ENCODE measurements around the gene PROX2.
A peak's percentile ranks its signal among the peaks of the same experiment; 100 is the strongest.

The PROX2 gene

DNA sequence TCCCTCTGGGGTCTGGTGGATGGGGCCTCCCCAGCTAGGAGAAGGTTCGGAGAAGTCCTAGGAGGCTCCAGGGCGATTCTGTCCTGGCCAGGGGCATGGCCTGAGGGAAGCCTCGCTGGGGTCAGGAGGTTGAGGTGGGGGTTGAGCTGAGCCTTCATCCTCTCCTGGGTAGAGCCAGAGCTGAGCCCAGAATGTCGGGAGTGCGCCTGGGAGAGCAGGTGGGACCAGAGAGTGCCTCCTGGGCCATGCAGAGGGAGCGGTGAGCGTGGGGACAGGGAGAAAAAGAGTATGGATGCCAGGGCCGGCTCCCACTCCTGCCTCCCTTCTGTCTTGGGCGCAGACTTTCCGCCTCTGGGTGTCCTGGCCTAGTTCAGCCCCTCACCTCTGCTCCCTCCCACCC lies 34.0 kb upstream of the PROX2 start:
- no peak for DNase-seq (ENCODE audit: low read depth, low spot score)

DNA sequence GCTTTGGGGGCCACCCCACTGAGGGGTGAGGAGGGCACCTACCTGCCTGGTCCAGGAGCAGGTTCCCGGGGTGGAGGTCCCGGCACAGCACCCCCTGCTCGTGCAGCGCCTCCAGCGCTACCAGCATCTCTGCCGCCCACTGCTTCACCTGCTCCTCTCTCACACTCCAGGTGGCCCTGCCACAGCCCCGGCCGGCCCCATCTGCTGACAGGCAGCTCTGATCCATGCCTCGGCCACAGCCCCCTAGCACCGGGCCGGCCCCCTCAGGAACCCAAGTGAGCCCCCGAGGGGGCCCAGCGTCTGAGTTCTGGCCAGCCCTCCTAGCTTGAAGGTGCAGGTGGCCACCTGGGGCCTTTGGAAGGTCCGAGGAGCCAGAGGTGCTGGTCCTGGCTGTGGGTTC lies 33.6 kb upstream of the PROX2 start:
- DNase-seq (ENCODE audit: low read depth, low spot score) = no peak

DNA sequence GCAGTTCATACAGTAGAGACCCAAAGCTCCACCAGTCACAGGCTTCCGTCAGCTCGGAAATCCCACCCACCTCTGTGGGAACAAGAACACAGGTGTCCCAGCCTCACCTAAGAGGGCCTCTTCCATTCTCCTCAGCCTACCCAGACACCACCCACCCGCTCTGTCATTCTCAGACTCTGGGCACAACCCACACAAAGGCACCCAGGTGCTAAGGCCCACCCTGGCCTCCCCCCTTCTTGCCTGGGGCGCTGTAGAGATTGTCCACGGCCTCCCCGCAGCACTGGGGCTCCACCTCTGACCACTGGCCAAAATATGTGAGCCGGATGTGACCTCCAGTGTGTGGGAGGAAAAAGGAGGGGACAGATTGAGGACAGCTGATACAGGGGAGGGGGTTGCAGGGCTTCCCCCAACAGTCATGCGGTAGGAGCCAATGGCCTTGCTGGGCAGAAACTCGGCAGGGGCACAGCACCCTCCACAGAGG lies 33.0 kb upstream of the PROX2 start:
- DNase-seq (ENCODE audit: low read depth, low spot score) = no peak

DNA sequence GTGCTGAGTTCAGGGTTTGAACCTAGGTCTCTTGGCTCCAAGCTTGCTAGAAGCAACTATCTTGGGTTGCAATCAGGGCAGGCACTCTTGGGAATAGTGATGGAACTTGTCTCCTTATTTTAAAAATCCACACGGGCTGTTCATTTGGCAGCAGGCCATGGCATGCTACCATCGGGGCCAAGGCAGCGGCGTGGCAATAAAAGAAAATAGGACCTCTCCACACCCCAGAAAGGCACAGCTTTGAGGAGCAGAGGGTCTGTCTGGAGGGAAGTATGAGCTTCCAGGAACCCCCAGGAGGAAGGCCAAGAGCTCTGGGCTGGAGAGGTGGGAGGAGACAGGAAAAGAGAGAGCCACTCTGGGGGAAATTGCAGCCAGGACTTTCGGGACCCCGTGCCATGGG lies 31.8 kb upstream of the PROX2 start:
- no peak for DNase-seq (ENCODE audit: low read depth, low spot score)

DNA sequence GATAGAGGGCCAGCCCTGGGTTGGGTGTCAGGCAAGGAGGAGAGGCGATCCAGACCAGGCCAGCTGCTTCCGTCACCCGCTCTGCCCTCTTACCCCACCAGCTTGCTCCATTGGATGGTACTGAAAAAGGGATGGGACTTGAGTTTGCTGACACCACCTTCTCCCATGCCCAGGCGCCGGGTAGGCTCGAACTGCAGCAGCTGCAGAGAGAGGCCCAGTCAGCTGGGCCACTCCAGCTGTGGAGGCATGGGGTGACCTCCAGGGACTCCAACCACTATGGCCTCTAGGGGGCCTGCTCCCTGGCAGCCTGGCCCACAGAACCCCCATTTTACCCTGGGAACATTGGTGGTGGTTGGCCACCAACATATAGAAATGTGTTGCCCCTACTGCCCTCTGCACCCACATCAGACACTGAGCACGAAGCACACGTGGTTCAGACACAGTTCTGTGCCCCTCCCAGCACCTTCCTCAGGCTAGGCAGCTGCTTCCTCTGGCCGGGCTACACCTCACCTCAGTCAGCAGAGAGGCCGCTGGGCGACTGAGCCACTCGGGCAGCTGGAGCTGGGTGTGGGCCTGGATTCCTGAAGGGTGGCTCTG lies 31.1 kb upstream of the PROX2 start:
- DNase-seq (ENCODE audit: low read depth, low spot score) = no peak

DNA sequence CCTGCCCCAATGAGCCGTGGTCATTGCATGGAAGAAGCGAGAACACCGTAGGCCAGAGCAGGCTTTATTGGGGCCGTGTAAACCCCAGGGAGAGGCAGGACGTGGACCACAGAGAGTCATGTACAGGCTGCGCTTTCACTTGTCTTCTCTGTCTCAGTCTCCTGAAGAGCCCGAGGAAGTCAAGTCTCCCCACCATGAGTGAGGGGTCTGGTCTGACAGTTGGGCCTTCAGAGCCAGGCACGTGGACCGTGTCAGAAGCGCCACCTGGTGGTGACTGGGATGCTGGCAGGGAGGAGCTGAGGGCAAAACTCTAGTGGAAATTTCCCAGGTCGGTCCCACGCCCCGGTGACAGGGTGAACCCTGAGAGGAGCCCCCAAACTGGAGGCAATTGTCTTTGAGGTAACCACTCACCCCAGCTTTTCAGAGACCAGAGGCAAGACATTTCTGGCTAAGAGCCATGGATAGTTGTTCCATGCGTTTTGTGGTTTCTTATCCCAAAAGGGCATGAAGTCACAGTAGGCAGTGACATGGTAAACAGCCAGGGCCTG lies 29.7 kb upstream of the PROX2 start:
- no peak for DNase-seq (ENCODE audit: low read depth, low spot score)

DNA sequence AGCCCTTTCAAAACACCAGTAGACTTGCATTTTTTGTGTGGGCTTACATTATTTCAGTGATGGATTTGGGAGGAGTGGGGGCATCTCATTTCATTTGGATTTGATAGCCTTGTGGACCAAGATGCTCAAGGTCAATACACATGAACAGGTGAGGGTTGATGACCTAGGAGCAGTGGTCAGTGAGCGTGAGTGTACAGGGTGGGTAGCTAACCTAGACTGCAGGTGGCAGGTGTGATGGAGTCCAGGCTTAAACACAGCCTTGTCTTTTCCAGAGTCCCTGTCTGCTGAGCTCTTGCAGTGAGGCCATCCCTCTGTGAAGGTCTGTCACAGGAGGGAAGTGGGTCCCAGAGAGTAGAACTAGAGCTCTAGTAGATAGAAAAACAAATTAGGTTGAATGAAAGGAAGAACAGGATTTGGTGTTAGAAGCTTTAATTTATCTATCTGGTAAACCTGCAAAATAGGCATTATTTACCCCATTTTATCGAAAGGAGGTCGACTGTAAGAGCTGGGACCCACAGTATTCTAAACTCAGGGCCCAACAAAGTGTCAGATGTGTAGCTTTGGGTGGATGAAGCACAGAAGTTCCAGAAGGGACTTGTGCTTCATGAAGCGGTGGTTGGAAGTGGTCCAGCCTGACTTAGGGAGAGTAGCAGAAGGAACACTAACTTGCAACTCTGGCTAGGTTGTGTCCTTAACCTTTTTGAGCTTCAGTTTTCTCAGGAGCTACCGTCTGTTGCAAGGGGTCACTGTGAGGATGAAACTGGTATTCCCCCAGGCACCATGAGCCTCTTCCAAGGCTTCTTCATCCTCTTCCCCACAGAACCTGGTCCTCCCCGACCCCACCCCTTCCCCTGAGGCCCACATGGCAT lies 28.9 kb upstream of the PROX2 start:
- no peak for DNase-seq (ENCODE audit: low read depth, low spot score)

DNA sequence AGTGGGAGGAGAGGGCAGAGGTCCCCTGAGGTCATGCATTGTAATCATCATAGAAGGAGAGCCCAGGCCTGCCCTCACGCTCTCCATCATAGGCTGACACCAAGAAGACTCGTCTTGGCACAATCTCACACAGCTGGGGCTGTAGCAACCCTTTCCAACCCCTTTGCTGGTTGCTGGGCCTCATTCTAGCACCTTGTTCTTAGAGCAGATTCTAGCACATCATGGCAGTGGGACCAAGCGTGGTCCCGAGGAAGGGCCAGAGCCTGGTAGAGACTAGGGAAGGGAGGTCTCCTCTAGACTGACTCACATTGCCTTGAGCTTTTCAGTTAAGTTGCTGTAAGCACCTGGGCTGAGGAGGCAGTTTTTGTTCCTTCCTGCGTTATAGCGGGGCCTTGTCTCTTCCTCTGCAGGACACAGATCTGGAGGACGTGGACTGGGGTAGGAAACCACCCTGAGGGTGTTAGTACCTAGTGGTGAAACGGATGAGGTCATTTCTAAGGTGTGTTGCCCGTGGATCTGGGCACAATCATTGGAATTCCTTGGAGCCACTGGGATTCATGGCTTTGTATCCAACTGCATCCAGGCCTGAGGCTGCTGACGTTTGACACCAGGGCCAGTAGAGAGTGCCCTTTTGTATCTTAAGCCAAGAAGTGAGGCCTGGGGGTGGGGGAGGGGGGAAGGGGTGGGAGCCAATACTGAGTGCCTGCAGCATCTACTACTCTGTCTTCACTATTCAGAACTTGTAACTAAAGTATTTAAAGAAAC lies 27.2 kb upstream of the PROX2 start:
- DNase-seq (ENCODE audit: low read depth, low spot score) = no peak

DNA sequence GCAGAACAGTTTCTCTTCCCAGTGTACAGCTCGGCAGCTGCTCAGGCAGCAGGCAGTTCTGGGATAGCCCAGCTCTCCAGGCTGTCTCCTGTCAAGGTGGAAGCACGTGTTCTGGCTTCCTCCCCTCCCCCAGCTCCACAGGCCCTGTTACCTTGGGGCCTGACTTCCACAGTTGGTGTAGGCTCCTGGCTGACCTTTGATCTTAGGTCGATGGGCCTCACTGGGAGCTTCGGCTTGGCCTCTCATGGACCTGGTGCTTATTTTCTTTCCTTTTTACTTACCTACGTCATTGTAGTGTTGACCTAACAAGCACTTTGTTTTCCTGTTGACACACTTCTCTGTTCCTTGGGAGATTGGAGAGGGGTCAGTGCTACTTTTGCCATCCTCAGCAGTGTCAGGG lies 22.7 kb upstream of the PROX2 start:
- DNase-seq (ENCODE audit: low read depth, low spot score) = no peak

DNA sequence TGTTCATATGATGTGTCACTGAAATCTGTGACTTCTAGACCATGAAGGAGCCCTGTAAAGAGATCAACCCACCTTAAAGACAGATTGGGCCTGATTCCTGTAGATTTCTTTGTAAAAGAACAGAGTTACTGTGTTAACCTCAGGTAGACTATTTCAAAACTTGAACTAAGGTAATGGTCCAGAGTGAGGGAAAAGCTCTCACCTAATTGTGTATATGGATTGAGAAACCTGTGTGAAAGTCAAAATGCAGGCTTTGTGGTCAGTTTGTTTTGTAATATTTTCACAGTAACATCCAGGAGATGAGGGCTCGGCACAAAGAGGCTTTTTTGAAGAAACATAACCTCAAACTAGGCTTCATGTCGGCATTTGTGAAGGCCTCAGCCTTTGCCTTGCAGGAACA lies 22.1 kb upstream of the PROX2 start:
- DNase-seq (ENCODE audit: low read depth, low spot score) = no peak

DNA sequence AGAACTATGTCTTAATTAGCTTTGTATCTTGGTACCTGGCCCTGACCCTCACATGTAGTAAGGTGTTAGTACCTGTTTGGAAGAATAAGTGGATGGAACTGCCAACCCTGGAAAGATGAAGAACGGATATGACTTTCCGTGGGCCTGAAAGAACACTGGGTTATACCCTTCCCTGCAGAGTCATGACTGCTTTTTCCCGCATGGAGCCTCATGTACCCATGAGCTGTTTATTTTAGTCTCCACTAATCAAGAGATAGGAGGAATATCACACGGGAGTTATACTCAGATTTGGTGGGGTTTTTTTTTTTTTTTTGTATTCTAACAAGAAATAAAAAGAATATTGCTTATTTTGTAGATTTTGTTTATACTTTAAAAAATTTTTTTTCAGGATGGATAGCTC lies 21.7 kb upstream of the PROX2 start:
- no peak for DNase-seq (ENCODE audit: low read depth, low spot score)

DNA sequence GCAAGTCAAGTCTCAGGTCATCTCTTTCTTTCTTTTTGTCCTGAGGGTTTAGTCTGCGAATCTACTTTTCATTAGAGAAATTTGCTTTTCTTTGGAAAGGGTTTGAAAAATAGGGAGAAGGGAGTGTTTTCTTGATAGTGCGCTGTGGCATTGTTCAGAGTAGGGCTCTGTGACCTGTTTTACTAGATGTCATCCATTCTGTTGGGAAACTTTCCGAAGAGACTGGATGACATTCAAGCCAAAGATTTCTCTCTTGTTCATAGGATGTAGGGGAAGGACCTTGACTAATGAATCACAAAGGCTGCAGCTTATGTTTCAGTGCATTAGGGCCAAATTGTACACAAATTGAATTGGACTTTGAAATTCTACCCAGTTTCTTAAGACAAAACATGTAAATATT lies 20.5 kb upstream of the PROX2 start:
- no peak for DNase-seq (ENCODE audit: low read depth, low spot score)

DNA sequence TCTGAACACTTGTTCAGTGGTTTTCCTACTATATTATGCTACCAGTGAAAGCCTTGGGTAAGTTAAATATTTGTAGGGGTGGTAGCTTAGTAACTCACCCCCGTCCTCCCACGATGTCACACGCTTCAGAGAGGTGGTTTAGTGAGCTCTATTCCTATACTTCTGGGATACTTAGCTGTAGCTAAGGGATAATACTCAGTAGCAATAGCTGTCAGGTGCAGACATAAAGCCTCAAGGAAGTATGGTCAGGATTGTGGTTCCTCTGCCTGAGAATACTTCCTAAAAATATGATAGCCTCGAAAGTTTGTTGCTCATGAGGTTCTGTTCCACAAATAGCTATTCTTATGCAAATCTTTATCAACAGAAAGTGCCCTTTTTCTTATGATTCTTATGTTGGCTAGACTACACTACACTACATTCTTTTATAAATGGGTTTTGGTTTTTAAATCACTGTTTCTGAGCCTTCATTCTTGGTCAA lies 17.7 kb upstream of the PROX2 start:
- no peak for DNase-seq (ENCODE audit: low read depth, low spot score)

DNA sequence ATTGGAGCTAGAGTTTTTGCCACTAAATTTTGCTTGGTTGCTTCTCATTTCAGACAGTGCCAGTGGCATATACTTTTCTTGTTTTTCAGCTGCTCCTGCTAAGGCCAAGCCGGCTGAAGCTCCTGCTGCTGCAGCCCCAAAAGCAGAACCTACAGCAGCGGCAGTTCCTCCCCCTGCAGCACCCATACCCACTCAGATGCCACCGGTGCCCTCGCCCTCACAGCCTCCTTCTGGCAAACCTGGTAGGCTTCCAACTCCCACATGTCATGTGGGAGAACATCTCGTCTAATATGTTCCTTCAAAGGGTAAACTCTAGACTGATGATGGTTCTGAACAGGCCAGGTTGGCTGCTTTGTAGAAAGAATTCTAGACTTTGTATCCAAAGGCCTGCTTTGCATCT lies 16.8 kb upstream of the PROX2 start:
- DNase-seq (ENCODE audit: low read depth, low spot score) = no peak

DNA sequence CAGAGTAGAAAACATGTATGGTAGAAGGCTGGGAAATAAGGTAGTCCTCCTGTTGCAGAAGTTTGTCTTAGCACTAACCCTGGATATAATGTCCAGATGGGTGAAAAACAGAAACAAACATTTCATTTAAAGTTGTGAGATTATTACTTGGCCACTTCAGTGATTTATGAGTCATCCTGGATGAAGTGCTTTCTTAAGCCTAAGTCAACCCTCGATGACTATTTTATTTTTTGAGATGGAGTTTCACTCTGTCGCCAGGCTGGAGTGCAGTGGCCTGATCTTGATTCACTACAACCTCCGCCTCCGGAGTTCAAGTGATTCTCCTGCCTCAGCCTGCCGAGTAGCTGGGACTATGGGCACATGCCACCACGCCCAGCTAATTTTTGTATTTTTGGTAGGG lies 15.9 kb upstream of the PROX2 start:
- DNase-seq (ENCODE audit: low read depth, low spot score) = no peak

DNA sequence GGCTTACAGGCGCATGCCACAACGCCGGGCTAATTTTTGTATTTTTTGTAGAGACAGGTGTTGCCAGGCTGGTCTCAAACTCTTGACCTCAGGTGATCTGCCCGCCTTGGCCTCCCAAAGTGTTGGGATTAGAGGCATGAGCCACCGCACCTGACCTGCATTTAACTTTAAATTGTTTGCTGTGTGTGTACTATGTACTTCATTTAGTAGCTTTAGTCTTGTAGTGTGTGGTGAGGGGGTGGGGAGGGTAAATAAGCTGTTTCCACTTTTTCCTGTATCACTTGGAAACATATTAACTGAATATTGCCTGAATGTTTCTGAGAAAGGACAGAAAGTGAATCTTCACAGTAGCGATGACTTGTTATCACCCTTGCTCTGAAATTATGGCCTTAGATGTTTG lies 14.3 kb upstream of the PROX2 start:
- no peak for DNase-seq (ENCODE audit: low read depth, low spot score)

DNA sequence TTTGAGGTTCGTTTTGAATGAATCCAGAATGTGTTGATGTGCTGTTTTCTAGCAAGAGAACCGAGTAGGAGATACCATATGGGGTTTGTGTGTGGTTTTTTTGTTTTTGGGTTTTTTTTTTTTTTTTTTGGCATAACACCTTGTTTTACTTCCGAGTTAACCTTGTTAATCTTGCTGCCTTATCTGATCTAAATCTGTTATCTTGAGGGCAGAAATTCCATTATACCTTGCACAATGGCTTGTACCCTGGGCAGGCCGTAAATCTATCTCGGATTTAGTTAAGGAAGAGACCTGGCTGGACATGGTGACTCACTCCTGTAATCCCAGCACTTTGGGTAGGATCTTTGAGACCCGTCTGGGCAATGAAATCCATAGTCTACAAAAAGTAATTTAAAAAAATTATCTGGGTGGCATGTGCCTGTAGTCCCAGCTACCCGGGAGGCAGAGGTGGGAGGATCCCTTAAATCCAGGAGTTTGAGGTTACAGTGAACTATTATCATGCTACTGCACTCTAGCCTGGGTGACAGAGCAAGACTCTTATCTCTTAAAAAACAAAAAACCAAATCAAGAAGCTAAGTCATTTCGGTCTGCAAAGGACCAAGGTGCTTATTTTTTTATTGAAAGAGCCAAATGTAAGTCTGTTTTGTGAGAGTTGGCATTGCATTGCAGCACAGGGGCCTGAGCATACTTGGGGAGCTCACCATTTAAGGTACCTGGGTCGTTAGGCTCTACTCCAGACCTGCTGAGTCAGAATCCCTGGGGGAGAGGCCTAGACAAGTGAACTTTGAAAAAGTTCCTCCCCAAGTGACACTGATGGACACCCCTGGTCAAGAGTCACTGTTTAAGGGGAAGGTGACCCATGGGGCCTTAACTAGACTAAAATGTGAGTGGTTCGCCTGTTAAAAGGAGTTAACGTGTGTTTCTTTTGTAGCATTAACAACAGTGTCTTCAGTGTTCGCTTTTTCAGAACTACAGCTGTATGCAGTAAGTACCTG lies 12.5 kb upstream of the PROX2 start:
- DNase-seq (ENCODE audit: low read depth, low spot score) = no peak

DNA sequence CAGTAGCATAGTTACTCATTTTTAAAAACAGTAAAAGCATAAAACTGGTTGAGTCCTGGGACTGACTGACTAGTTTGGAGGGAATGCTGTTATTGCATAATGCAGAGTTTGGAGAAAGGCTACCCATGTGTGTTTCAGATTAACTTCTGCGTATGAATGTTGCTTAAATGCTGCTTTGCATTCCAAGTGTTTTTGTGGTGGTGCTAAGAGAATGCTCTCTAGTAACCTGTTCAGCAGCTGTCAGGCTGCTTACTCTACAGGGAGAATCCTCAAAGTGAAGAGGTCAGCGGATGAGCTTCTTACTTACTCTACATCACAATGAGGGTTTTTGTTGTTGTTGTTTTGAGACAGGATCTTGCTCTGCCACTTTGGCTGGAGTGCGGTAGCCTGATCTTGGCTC lies 10.1 kb upstream of the PROX2 start:
- DNase-seq (ENCODE audit: low read depth, low spot score) = peak; percentile 78

DNA sequence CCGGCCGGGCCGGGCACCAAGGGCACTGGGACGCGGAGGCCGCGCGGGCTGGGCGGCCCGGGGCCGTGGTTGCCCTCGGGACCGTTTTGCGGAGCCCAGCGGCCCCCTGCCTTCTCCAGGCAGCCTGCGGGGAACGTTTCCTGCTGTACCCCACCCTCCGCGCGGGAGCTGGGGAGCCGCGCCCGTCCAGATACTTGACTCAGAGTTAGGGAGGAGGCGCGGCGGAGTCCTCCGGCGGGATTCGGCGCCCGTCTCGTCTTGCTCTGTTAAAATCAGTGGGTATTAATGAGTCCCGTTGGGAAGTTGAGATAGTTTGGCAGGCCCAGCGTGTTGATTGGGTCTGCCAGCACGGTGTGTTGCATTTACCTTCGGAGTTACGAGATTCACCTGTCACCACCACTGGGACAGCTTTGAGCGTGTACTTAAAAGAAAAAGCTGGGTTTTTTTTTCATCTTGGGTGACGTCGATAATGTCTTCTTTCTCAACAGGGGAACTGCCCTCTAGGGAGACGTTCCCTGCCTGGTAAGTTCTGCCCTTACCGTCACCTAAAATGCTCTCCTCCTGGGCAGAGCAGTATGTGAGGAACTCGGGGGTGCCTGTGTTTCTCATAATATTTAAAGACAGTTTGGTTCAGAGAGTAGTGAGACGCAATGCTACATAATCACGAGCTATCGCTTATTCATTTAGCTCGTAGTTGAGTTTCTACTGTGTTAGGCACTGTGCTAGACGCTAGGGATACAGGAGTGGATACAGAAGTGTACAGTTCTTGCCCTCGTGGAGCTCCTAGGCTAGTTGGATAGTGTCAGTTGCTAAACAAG lies 6.4 kb upstream of the PROX2 start:
- no peak for DNase-seq (ENCODE audit: low read depth, low spot score)

Data from iPS DF 19.7 (cell line).